ENCODE data around the gene S100A11. TPM values are rescaled to one million over a fixed set of nuclear protein-coding genes. Genes with fewer than 3 reads are reported as not detected.

S100A11 gene
- total RNA-seq, 1 donor from 2014 or later, result 4.4 TPM

DNA sequence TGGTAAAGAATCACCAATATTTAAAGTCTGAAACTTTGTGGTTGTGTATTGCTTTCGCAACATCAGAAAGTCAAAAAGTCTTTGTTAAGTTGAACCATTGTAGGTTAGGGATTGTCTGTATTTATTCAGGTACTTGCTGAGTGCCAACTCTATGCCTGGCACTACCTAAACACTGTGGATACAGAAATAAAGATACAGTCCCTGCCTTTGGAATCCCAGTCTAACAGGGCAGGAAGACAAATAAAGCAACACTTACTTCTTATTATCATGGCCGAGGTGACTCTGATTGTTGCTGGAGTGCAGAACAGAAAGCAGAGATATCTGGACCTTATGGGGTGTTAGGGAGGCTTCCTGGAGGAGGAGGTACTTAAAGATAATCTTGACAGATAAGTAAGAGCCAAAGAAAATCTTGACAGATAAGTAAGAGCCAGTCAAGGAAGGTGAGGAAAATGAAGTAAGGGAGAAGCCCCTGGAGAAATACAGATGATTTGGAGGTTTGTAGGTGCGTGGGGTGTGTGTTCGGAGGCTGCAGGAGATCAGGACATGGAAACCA lies 31.4 kb downstream of the S100A11 start:
- DNase-seq (ENCODE audit: low spot score), result no peak
- Histone ChIP-seq H3K27ac (no peak overlapping the region), H3K4me1 (no peaks in the 10 kb centered on the region), H3K9ac (no peak overlapping the region), H3K27me3 (peaks cover 20% of the 10 kb centered on the region), H4K20me1 (ENCODE audit: low read depth) (no peaks in the 10 kb centered on the region), H3K9me3 (ENCODE audit: low read depth) (no peaks in the 10 kb centered on the region), H3F3A (ENCODE audit: low read depth) (no peaks in the 10 kb centered on the region), H3K79me2 (ENCODE audit: low read depth) (no peaks in the 10 kb centered on the region), H3K4me2 (no peak overlapping the region), H2AFZ (replicated peaks) (no peak overlapping the region), H3K36me3 (no peaks in the 10 kb centered on the region), H3K4me3 (no peak overlapping the region)
- Mint-ChIP-seq H3K4me1 (peaks cover 3% of the 10 kb centered on the region), H3K36me3 (no peaks in the 10 kb centered on the region), H3K4me3 (no peak overlapping the region), H3K9me3 (no peaks in the 10 kb centered on the region), H3K27me3 (ENCODE audit: insufficient read depth, low read depth) (peaks cover 11% of the 10 kb centered on the region), H3K27ac (no peak overlapping the region)
- TF ChIP-seq EZH2phosphoT487 (IDR thresholded peaks at IDR 0.05) (no peak), CTCF (IDR thresholded peaks at IDR 0.05) (no peak), EZH2 (IDR thresholded peaks at IDR 0.05) (no peak)

DNA sequence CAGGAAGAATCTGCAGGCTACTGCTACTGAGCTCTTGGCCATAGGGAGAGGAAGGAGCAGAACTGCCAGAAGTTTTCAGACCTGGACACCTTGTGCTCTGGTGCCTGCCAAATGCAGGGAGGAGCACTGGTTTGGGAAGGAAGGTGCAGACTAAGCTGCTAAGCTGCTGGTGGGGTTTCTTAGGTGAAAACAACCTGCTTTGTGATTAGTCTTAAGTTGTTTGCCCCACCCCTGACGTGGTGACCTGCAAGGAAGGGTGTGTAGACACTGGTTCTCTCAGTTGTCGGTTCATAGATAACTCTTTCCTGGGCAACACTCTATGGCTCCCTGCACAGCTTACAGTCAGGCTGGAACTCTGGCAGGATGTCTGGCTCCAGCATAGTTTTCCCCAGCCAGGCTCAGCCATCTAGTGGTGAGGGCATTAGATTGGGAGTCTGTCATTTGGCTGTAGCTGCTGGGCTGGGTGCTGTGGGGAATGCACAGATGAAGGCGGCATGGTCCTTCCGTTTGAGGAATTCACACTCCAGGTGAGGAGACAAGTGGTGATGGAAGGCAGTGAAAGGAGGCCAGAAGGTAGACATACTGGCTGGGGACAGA lies 32.9 kb downstream of the S100A11 start:
- Histone ChIP-seq H3K27me3 (peaks cover 31% of the 10 kb centered on the region), H2AFZ (replicated peaks) (no peak overlapping the region), H4K20me1 (ENCODE audit: low read depth) (no peaks in the 10 kb centered on the region), H3K36me3 (no peaks in the 10 kb centered on the region), H3K4me1 (no peaks in the 10 kb centered on the region), H3K27ac (no peak overlapping the region), H3K79me2 (ENCODE audit: low read depth) (no peaks in the 10 kb centered on the region), H3K9me3 (ENCODE audit: low read depth) (no peaks in the 10 kb centered on the region), H3K9ac (no peak overlapping the region), H3F3A (ENCODE audit: low read depth) (no peaks in the 10 kb centered on the region), H3K4me3 (no peak overlapping the region), H3K4me2 (no peak overlapping the region)
- H3K36me3 Mint-ChIP-seq, result no peaks in the 10 kb centered on the region
- no peak overlapping the region for H3K4me3 Mint-ChIP-seq
- TF ChIP-seq EZH2 (IDR thresholded peaks at IDR 0.05) (no peak), CTCF (IDR thresholded peaks at IDR 0.05) (peak; percentile 29), EZH2phosphoT487 (IDR thresholded peaks at IDR 0.05) (no peak)
- DNase-seq (ENCODE audit: low spot score), result peak; percentile 16
- peaks cover 15% of the 10 kb centered on the region for H3K27me3 Mint-ChIP-seq (ENCODE audit: insufficient read depth, low read depth)
- no peaks in the 10 kb centered on the region for H3K9me3 Mint-ChIP-seq
- no peak overlapping the region for H3K27ac Mint-ChIP-seq
- peaks cover 3% of the 10 kb centered on the region for H3K4me1 Mint-ChIP-seq

- peaks cover 38% of the 10 kb centered on the region for H3K27me3 ChIP-seq
- no peaks in the 10 kb centered on the region for H3K36me3 ChIP-seq
- H3K27me3 Mint-ChIP-seq (ENCODE audit: insufficient read depth, low read depth), result peaks cover 15% of the 10 kb centered on the region
- no peaks in the 10 kb centered on the region for H3K36me3 Mint-ChIP-seq
- H4K20me1 ChIP-seq (ENCODE audit: low read depth), result no peaks in the 10 kb centered on the region
- H3K4me1 ChIP-seq, result no peaks in the 10 kb centered on the region
- H3K27ac Mint-ChIP-seq, result no peak overlapping the region
- no peak overlapping the region for H3K27ac ChIP-seq
- H3K79me2 ChIP-seq (ENCODE audit: low read depth), result no peaks in the 10 kb centered on the region
- TF ChIP-seq EZH2 (IDR thresholded peaks at IDR 0.05), result no peak
- no peak for DNase-seq (ENCODE audit: low spot score)
- no peak overlapping the region for H3K9ac ChIP-seq
- H3F3A ChIP-seq (ENCODE audit: low read depth), result no peaks in the 10 kb centered on the region
- no peak overlapping the region for H2AFZ ChIP-seq (replicated peaks)
- no peaks in the 10 kb centered on the region for H3K9me3 Mint-ChIP-seq
- no peaks in the 10 kb centered on the region for H3K9me3 ChIP-seq (ENCODE audit: low read depth)
- H3K4me3 ChIP-seq, result no peak overlapping the region
- no peak overlapping the region for H3K4me3 Mint-ChIP-seq
- H3K4me2 ChIP-seq, result no peak overlapping the region
- peaks cover 3% of the 10 kb centered on the region for H3K4me1 Mint-ChIP-seq
Observed at GRCh38 chr1:152002960-152003359, 33.8 kb downstream of the S100A11 start.
